ENCODE data around the gene C2CD4D. TPM values are rescaled to one million over a fixed set of nuclear protein-coding genes. Genes with fewer than 3 reads are reported as not detected.

The C2CD4D gene
- total and polyA plus RNA-seq, 2 donors (not counting 1 experiment from before 2014, with no cell fraction given), result not detected

DNA sequence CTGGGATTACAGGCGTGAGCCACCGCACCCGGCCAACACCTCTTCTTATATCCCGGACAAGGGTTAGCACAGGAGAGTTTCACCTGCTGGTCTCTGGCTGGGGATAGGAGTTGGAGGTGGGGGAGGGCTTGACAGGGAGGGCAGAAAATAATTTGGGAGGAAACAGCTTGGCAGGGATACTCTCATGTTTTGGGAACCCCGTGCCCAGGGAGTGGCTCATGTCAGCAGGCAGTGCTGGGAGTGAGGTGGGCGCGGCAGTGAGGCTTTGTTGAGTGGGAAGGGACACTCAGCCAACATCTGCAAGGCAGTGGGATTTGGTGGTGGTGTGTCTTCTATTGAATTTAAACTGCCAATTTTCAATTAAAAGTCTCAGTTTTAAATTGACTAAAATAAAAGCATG, 15.0 kb upstream of the C2CD4D start:
- no peaks in the 10 kb centered on the region for H3K79me2 ChIP-seq (ENCODE audit: control insufficient read depth, insufficient read depth, low read length)

DNA sequence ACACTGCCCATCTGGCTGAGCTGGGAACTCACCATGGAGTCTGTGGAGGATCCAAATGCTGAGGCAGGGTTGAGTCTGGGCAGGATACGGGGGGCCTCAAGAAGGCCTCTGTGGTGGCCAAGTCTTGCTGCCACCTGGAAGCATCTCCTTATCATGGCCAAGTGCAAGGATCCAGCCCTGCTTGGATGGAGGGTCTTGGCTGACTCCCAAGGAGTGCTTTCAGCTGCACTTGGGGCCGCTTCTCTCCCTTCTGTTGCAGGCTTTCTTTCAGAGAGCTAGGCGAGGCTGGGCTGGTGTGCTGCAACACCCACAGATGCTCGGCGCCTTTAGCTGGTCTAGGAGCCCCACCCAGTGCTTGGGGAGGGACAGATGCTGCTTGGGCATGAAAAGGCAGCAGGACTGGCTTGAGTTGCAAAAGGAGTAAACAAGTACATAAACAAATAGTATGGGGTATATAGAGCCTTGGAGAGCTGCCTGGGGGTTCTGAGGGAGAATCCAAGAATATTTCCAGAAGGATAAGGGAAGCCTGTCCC, 13.9 kb upstream of the C2CD4D start, which contains the start of gene THEM5:
Gene THEM5, minus strand, starts transcription at position 302 of the 533 bp plus-strand sequence. Its CDS starts 147 bp downstream, at position 155.
- DNase-seq (ENCODE audit: low read depth in 2 of 2), result no peak

More for the DNA sequence above, 15.0 kb upstream of the C2CD4D start:
- Histone ChIP-seq H3K9ac (ENCODE audit: insufficient read depth, low read length) (no peak overlapping the region), H3K4me3 (replicated peaks in 1 of 4; ENCODE audit: control extremely low read depth in 1 of 4, insufficient read depth in 1 of 4, low read depth in 3 of 4, low read length in 4 of 4) (no peak overlapping the region), H3K4me1 (ENCODE audit: control insufficient read depth, extremely low read depth, insufficient read depth, low read length) (no peaks in the 10 kb centered on the region), H3K27ac (ENCODE audit: insufficient read depth, low read length) (no peak overlapping the region), H4K20me1 (ENCODE audit: control insufficient read depth, extremely low read depth, insufficient read depth, low read length) (no peaks in the 10 kb centered on the region), H2AFZ (ENCODE audit: low read length) (no peak overlapping the region), H3K4me2 (ENCODE audit: extremely low read depth, insufficient read depth, low read length) (no peak overlapping the region), H3K27me3 (ENCODE audit: control insufficient read depth, insufficient read depth, low read length) (peaks cover 24% of the 10 kb centered on the region), H3K36me3 (ENCODE audit: control insufficient read depth, insufficient read depth, low read length) (no peaks in the 10 kb centered on the region), H3K9me3 (ENCODE audit: control insufficient read depth, insufficient read depth, low read depth, low read length) (no peaks in the 10 kb centered on the region)
- TF ChIP-seq, protein P1, sequence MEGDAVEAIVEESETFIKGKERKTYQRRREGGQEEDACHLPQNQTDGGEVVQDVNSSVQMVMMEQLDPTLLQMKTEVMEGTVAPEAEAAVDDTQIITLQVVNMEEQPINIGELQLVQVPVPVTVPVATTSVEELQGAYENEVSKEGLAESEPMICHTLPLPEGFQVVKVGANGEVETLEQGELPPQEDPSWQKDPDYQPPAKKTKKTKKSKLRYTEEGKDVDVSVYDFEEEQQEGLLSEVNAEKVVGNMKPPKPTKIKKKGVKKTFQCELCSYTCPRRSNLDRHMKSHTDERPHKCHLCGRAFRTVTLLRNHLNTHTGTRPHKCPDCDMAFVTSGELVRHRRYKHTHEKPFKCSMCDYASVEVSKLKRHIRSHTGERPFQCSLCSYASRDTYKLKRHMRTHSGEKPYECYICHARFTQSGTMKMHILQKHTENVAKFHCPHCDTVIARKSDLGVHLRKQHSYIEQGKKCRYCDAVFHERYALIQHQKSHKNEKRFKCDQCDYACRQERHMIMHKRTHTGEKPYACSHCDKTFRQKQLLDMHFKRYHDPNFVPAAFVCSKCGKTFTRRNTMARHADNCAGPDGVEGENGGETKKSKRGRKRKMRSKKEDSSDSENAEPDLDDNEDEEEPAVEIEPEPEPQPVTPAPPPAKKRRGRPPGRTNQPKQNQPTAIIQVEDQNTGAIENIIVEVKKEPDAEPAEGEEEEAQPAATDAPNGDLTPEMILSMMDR (conservative IDR thresholded peaks at IDR 0.05 in 1 of 2, IDR thresholded peaks at IDR 0.05 in 1 of 2; ENCODE audit: low read depth in 1 of 2, low read length in 2 of 2), result no peak
- no peak for TF ChIP-seq EZH2 (IDR thresholded peaks at IDR 0.05; ENCODE audit: low read length, missing control alignments)
- DNase-seq (ENCODE audit: low read depth in 2 of 2), result no peak

DNA sequence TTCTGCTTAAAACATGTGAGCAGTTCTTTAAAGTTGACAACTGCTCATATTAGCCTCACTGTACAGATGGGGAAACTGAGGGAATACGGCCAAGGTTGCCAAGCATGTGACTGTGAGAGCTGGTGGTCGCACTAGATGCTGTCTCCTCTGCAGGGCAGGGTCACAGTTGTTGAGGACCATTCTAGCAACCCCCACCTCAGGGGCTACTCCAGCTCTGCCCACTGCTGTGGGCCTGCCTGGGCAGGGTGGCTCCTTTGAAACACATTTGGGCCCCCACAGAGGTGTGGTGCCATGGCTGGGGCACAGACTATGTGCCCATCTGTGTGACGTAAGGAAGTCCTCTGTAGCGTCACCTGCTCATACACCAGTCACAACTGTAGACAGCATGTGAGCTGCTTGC, 13.1 kb upstream of the C2CD4D start:
- no peak overlapping the region for H3K9ac ChIP-seq (ENCODE audit: insufficient read depth, low read length)
- H3K27ac ChIP-seq (ENCODE audit: insufficient read depth, low read length), result no peak overlapping the region
- H3K36me3 ChIP-seq (ENCODE audit: control insufficient read depth, insufficient read depth, low read length), result no peaks in the 10 kb centered on the region
- DNase-seq (ENCODE audit: low read depth in 2 of 2), result no peak
- H4K20me1 ChIP-seq (ENCODE audit: control insufficient read depth, extremely low read depth, insufficient read depth, low read length), result no peaks in the 10 kb centered on the region
- no peak overlapping the region for H2AFZ ChIP-seq (ENCODE audit: low read length)
- TF ChIP-seq EZH2 (IDR thresholded peaks at IDR 0.05; ENCODE audit: low read length, missing control alignments), result no peak
- TF ChIP-seq, protein P1 (conservative IDR thresholded peaks at IDR 0.05 in 1 of 2, IDR thresholded peaks at IDR 0.05 in 1 of 2; ENCODE audit: low read depth in 1 of 2, low read length in 2 of 2), result no peak
- no peak overlapping the region for H3K4me3 ChIP-seq (replicated peaks in 1 of 4; ENCODE audit: control extremely low read depth in 1 of 4, insufficient read depth in 1 of 4, low read depth in 3 of 4, low read length in 4 of 4)
- H3K9me3 ChIP-seq (ENCODE audit: control insufficient read depth, insufficient read depth, low read depth, low read length), result no peaks in the 10 kb centered on the region
- no peak overlapping the region for H3K4me2 ChIP-seq (ENCODE audit: extremely low read depth, insufficient read depth, low read length)
- no peaks in the 10 kb centered on the region for H3K4me1 ChIP-seq (ENCODE audit: control insufficient read depth, extremely low read depth, insufficient read depth, low read length)
- H3K79me2 ChIP-seq (ENCODE audit: control insufficient read depth, insufficient read depth, low read length), result no peaks in the 10 kb centered on the region
- H3K27me3 ChIP-seq (ENCODE audit: control insufficient read depth, insufficient read depth, low read length), result peaks cover 35% of the 10 kb centered on the region

More for the DNA sequence above, 13.9 kb upstream of the C2CD4D start, which contains the start of gene THEM5:
- TF ChIP-seq, protein P1 (conservative IDR thresholded peaks at IDR 0.05 in 1 of 2, IDR thresholded peaks at IDR 0.05 in 1 of 2; ENCODE audit: low read depth in 1 of 2, low read length in 2 of 2), result no peak
- no peak for TF ChIP-seq EZH2 (IDR thresholded peaks at IDR 0.05; ENCODE audit: low read length, missing control alignments)
- Histone ChIP-seq H3K36me3 (ENCODE audit: control insufficient read depth, insufficient read depth, low read length) (no peaks in the 10 kb centered on the region), H3K27me3 (ENCODE audit: control insufficient read depth, insufficient read depth, low read length) (peaks cover 33% of the 10 kb centered on the region), H3K9ac (ENCODE audit: insufficient read depth, low read length) (no peak within 1 kb of the TSS), H3K4me2 (ENCODE audit: extremely low read depth, insufficient read depth, low read length) (no peak within 1 kb of the TSS), H4K20me1 (ENCODE audit: control insufficient read depth, extremely low read depth, insufficient read depth, low read length) (no peaks in the 10 kb centered on the region), H3K4me1 (ENCODE audit: control insufficient read depth, extremely low read depth, insufficient read depth, low read length) (no peaks in the 10 kb centered on the region), H3K79me2 (ENCODE audit: control insufficient read depth, insufficient read depth, low read length) (no peaks in the 10 kb centered on the region), H3K9me3 (ENCODE audit: control insufficient read depth, insufficient read depth, low read depth, low read length) (no peaks in the 10 kb centered on the region), H2AFZ (ENCODE audit: low read length) (no peak within 1 kb of the TSS), H3K4me3 (replicated peaks in 1 of 4; ENCODE audit: control extremely low read depth in 1 of 4, insufficient read depth in 1 of 4, low read depth in 3 of 4, low read length in 4 of 4) (no peak within 1 kb of the TSS), H3K27ac (ENCODE audit: insufficient read depth, low read length) (no peak within 1 kb of the TSS)
